HG03139 (cell line): Measurements from ENCODE around the gene INKA1.
"Not testable (repeated sequence)": the region's sequence is repeated elsewhere in the genome, so short reads cannot be mapped to it uniquely, and the experiment has no call there.

ENCODE experiments used
- ATAC-seq: cut with Tn5 transposase; IDR thresholded peaks from one replicate; pipeline ENCODE4 v1.9.1; 2021; ENCODE audit not compliant: unreplicated experiment

Gene INKA1

DNA sequence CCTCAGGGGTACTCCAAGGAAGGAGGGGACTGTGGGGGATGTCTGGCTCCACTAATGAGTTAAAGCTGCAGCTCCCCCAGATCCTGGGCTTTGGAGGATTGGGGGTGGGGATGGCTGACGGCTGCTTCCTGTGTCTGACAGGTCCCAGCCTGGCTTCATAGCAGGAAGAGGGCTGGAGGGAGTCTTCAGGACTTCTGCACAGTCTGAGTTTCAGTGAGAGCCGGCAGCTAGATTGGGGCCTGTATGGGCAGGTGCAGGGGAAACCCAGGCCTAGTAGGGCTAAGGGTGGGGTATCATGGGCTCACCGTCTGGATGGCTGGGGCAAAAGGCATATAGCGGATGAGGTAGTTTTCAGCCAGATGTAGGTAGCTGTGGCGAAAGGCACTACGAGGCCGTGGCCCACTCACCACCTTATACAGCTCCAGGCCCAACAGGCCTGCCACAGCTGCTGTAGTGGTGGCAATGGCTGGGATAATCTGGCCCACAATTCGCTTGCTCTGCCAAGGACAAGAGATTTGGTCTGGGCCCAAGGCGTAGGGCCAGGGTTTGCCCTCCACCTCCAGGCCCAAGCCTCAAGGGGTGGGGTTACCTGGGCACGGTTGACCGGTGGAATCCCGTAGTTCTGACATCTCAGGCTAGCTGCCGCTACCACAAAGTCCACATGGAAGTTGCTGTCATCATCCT, 4.5 kb downstream of the INKA1 start:
- ATAC-seq: no peak

DNA sequence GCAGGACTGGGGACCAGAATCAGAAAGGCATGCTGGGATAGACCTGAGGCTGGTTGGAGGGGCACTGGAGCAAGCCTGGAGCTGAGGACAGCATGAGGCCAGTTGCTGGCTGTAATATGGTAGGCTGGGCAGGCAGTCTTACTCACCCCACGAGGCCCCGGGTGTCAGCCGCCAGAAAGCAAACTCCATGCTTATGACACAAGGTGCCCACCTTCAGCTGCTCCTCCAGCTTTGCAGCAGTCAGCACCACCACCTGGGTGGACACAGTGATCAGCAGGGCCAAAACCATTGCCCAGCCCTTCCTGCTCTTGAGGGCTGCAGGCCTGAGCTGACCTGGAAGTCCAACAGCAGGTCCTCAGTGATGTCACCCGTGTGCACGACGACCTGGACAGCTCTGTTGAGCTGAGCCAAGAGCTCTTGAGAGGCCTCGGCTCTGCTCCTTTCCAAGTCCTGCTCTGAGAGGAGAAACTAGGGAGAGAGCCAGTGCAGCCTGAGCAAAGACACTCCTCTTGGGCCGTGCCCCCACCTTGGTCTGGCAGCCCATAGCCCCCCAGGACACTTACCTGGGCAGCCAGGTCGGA, 9.9 kb downstream of the INKA1 start:
- ATAC-seq: no peak

- peak; percentile 64 for ATAC-seq
These were observed 10.6 kb downstream of the INKA1 start, which contains the start of gene UBA7 for GRCh38 chr3:49813497-49814174. UBA7 (minus strand) TSS chr3:49813953; CDS start chr3:49813787, 166 bp downstream.

DNA sequence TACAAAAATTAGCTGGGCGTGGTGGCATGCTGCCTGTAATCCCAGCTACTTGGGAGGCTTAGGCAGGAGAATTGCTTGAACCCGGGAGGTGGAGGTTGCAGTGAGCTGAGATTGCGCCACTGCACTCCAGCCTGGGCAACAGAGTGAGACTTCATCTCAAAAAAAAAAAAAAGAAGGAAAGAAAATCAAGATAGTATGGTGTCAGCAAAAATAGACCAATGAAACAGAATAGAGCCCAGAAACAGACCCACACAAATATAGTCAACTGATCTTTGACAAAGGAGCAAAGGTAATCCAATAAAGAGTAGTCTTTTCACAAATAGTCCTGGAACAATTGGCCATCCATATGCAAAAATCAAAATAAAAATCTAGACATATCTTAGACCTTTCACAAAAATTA, 20.1 kb downstream of the INKA1 start:
- ATAC-seq: not testable (repeated sequence)

DNA sequence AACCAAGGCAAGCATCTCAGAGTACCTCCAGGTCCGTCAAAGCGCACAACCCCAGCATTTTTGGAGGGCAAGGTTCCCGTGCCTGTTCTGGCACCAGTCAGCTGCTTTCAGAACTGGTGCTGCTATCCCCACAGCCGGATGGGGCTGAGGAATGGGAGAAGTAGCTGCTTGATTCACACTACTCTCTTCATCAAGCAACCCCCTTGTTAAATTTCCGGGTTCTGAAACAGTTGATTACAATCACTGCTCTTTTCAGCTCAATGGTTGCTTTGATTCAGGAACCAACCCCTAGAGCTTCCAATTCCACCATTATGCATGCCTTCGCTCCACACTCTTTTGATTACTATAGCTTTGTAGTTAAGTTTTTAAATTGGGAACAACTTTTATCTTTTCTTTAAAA, 23.0 kb downstream of the INKA1 start:
- no peak for ATAC-seq

DNA sequence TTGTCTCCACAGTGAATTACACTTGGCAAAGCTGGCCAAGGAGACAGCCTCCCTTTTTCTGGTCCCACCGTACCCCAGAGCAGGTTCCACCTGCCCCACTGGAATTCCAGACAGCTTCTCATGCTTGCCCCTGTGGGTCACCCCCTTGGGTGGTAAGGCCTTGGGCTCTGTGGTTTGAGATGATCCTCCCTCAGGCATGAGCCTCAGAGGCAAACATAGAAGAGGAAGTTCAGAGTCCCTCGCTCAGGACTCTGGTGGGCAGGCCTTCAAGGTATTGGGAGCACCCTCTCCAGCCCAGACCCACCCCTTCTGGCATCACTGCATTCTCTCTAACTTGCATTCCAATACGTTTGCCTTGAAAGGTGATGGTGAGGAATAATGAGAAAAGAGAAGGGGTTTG, 28.3 kb downstream of the INKA1 start:
- no peak for ATAC-seq

GRCh38 chr3:49839193-49839809, 36.2 kb downstream of the INKA1 start:
- no peak for ATAC-seq

DNA sequence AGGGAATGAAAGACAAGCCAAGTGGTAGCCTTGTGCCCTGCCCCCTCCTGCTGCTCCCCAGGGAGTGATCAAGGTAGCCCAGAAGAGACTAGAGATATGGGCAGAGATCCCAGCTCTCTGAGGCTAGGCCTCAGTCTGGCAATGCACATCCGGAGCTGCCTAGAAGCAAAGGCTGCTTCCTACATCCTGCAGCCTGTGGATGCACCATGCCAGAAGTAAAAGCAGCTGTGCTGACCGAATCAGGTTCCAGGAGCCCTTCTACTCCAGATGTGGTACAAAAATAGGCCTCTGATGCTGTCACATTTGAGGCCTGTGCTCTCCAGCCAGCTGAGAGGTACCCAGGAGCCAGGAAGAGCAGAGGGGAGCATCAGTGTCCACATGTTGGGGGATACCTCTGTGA, 37.3 kb downstream of the INKA1 start:
- ATAC-seq: no peak

DNA sequence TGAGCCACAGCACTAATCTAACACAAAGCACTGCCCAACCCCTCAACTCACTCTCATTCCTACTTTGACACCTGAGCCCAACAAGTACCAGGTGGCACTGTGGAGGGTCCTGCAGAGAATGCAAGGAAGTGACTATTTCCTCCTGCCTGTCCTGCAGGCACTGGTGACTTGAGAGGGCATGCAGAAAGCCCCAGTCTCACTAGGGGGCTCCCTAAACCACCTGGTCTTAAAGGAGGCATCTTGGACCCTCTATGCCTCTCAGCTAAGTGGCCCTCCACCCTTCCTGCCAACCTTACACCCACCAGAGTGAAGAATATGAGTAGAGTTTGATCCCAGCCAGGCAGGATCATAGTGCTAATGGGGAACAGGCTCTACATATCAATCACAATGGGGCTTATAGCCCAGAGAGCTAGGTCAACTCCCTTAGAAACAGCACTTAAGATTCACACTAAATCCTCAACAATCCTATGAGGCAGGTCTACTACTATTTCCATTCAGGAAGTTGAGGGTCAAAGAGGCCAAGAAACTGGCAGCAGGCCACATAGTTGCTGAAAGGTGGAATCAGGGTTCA, 38.1 kb downstream of the INKA1 start:
- ATAC-seq: no peak

- ATAC-seq: no peak
These were observed 38.7 kb downstream of the INKA1 start for GRCh38 chr3:49841806-49842205.

DNA sequence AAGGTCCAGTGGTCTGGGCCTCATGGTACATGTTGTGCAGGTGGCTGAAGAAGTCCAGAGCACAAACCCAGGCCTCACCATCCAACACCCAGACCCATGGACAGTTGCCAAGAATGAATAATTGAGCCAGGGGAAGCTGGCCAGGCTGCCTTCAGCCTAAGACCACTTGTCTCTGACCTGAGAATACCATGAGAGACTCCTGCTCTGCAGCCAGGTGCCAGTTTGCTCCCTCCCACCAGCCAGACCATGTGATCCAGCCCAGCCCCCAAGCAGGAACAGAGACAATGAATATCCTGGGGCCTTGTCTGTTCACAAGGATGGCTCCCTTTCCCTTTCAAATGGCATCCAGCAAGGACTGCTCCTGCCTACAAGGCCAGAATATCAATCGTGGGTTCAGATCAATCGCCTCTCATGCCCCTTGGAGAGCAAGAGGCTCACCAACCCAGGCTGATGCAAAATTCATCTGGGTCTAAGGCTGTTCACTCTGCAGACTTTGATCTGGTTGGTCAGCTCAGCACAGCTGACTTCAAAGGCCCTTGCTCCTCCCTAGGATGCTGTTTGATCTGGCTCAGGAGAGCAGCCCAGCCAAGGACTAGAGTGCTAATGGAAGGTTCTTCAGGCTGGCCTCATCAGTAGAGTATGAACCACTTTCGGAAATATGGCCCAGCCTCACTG, 39.9 kb downstream of the INKA1 start:
- ATAC-seq: no peak

DNA sequence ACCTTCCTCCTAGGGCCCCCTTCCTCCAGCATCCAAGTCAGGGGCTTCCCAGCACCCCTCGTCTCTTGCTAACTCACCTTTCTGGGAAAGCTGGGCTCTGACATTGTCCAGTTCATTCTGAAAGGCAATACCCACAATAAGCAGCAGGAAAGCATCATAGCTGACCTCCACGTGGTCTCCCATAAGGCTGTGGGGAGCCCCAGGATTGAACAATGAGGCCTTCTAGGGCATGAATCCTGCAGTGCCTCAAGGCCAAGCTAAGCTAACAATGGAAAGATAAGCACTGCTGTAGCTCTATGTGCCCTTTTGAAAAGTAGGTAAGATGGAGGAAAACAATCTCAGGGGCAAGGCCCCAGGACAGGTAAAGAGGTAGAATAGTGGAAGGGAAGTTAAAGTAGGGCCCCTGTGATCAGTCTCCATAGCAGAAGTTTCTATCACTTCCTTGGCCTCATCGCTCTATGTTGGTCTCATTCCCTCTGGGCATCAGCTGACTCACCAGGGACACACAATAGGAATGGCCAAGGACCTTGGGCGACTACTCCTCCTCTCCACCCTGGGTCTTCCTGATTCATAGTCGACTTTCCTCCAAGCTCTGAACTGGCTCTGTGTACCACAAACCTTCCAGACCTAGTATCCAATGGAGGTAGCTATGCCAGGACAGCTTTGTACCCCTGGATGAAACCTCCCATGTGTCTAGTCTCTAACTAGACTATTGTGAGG, 41.6 kb downstream of the INKA1 start:
- ATAC-seq: no peak

GRCh38 chr3:49845694-49846093, 42.6 kb downstream of the INKA1 start:
- ATAC-seq: no peak
